Body of pancreas (tissue), 4 donors: Measurements from ENCODE around the gene SLC25A1.

ENCODE experiments used
- POLR2A ChIP-seq, 3 donors: fragments of 450-650 bp; IDR thresholded peaks; one replicate each; pipeline ENCODE4 v1.6.1; 2016; ENCODE audit warnings: antibody characterized with exemption in 3 of 3, mild to moderate bottlenecking in 2 of 3
- TF ChIP-seq, protein P1 (sequence below), 7 experiments: fragments of 450-650 bp in 4 of 7; fragments of 200-600 bp in 3 of 7; sonication (generic) in 3 of 7; IDR thresholded peaks; one replicate each; pipeline ENCODE4 v1.5.1; 2016 to 2019; ENCODE audit warnings: antibody characterized with exemption in 7 of 7

DNA sequence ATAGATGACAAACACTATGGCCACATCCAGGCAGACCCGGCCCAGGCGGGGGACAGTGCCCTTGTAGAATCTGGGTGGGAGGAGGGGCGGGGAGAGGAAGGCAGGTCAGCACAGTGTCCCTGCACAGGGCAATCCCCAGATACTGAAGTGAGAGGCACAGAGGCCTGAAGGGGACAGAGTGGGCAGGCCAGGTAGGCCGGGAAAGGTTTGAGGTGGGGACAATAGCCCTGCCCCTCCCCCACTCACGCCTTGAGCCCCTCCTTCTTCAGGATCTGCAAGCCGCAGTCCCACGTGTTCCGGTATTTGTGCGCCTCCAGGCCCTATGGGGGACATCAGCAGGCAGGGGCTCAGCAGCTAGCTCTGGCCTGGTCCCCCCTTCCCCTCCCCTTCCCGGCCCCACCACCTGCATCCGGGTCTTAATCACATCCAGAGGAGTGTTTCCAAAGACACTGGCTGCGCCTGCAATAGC, 2.3 kb downstream of the SLC25A1 start:
- TF ChIP-seq POLR2A (IDR thresholded peaks at IDR 0.05) = no peak
- TF ChIP-seq, protein P1, sequence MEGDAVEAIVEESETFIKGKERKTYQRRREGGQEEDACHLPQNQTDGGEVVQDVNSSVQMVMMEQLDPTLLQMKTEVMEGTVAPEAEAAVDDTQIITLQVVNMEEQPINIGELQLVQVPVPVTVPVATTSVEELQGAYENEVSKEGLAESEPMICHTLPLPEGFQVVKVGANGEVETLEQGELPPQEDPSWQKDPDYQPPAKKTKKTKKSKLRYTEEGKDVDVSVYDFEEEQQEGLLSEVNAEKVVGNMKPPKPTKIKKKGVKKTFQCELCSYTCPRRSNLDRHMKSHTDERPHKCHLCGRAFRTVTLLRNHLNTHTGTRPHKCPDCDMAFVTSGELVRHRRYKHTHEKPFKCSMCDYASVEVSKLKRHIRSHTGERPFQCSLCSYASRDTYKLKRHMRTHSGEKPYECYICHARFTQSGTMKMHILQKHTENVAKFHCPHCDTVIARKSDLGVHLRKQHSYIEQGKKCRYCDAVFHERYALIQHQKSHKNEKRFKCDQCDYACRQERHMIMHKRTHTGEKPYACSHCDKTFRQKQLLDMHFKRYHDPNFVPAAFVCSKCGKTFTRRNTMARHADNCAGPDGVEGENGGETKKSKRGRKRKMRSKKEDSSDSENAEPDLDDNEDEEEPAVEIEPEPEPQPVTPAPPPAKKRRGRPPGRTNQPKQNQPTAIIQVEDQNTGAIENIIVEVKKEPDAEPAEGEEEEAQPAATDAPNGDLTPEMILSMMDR (IDR thresholded peaks at IDR 0.05) = no peak
